ENCODE data around the gene ATF7IP2. TPM values are rescaled to one million over a fixed set of nuclear protein-coding genes. Genes with fewer than 3 reads are reported as not detected.

ATF7IP2 gene
- total and polyA plus RNA-seq, 10 of the 15 experiments (the other 5 are each of a cell fraction or from before 2014, with no cell fraction given), result 24.6 to 82.1 (median 51.9) TPM

GRCh38 chr16:10519929-10520868 is 134.3 kb downstream of the ATF7IP2 start:
- no peak overlapping the region for H3K9ac ChIP-seq (ENCODE audit: control insufficient read depth, insufficient read depth, low read length)
- RAD21 ChIA-PET (ENCODE audit: unreplicated experiment), result interaction anchor here (0.6 to 1.5 kb wide), 7 partner anchors 47 to 1951 kb away, joined by 3 to 4 read pairs (median 3); no protein-coding TSS in a partner anchor
- FAIRE-seq, result no peak
- no peak for DNase-seq (ENCODE audit: low read depth, low spot score)
- H3K27ac ChIP-seq (ENCODE audit: control insufficient read depth, insufficient read depth), result no peak overlapping the region
- H3K4me1 ChIP-seq (ENCODE audit: control insufficient read depth, insufficient read depth, low read length), result no peaks in the 10 kb centered on the region
- H3K4me2 ChIP-seq (ENCODE audit: control insufficient read depth, insufficient read depth), result no peak overlapping the region
- in situ Hi-C loops (cut with MboI), result loop anchor here (5.0 kb wide), 1 partner anchor 392 kb away; no protein-coding TSS in a partner anchor
- H4K20me1 ChIP-seq (ENCODE audit: control insufficient read depth, insufficient read depth), result no peaks in the 10 kb centered on the region
- H3K79me2 ChIP-seq (ENCODE audit: control insufficient read depth, insufficient read depth, low read length), result no peaks in the 10 kb centered on the region
- TF ChIP-seq ZZZ3 (IDR thresholded peaks at IDR 0.05; ENCODE audit: control insufficient read depth, insufficient read length, low read depth) (no peak), REST (IDR thresholded peaks at IDR 0.05; ENCODE audit: low read depth, low read length) (no peak), ASH2L (IDR thresholded peaks at IDR 0.05; ENCODE audit: borderline replicate concordance, low read depth) (no peak), MTA2 (IDR thresholded peaks at IDR 0.05; ENCODE audit: low read depth) (no peak), MAX (IDR thresholded peaks at IDR 0.05; ENCODE audit: low read depth, low read length) (no peak), SREBF2 (IDR thresholded peaks at IDR 0.05; ENCODE audit: low read length) (no peak), MXI1 (IDR thresholded peaks at IDR 0.05; ENCODE audit: low read depth, low read length) (no peak), HDAC2 (IDR thresholded peaks at IDR 0.05) (no peak)
- no peaks in the 10 kb centered on the region for H3K36me3 ChIP-seq (ENCODE audit: control insufficient read depth in 2 of 2, insufficient read depth in 2 of 2, low read length in 1 of 2)
- no peaks in the 10 kb centered on the region for H3K27me3 ChIP-seq (replicated peaks in 1 of 2; ENCODE audit: control insufficient read depth in 2 of 2, insufficient read depth in 2 of 2, low read length in 1 of 2)
- SMC1A ChIA-PET (ENCODE audit: uncharacterized antibody, unreplicated experiment), result interaction anchor here (1.0 to 4.0 kb wide), 6 partner anchors 10 to 217 kb away, joined by 3 to 34 read pairs (median 5); no protein-coding TSS in a partner anchor
- H3K9me3 ChIP-seq (replicated peaks; ENCODE audit: control insufficient read depth, insufficient read depth, low read length), result no peaks in the 10 kb centered on the region; the same call in 2 of the 3 replicates
- no TSS peak for BruUV-seq (replicated peaks)
- no peak overlapping the region for H3K4me3 ChIP-seq
- H2AFZ ChIP-seq (ENCODE audit: control insufficient read depth, low read depth, low read length), result no peak overlapping the region
- POLR2A ChIA-PET, result no interaction called here
- WGBS (ENCODE audit: insufficient coverage, insufficient replicate concordance, low lambda C conversion rate, missing lambda C conversion rate), result 39% methylated on average over 10 of the region's 10 CpGs
- CTCF ChIA-PET, result interaction anchor here (0.9 to 5.0 kb wide), 11 partner anchors 18 to 430 kb away, joined by 3 to 59 read pairs (median 5); no protein-coding TSS in a partner anchor
- no peak for ATAC-seq
- intact Hi-C loops (cut with micrococcal nuclease; ENCODE audit: unreplicated experiment), result loop anchor here (5.0 kb wide), 1 partner anchor 417 kb away; no protein-coding TSS in a partner anchor

All from GM12878 (cell line).